Neural crest cell (in vitro differentiated cells): ENCODE measurements around the gene NRXN3. TPM values are rescaled to one million over a fixed set of nuclear protein-coding genes. Genes with fewer than 3 reads are reported as not detected.

Experiments used
- DNase-seq: peaks from one replicate; pipeline ENCODE4 v3.0.0; 2021; ENCODE audit warnings: low read depth, mixed read lengths, low spot score
- H3K27ac Mint-ChIP-seq: one replicate; pipeline ENCODE4 v1.8.0; 2021; ENCODE audit warnings: mild to moderate bottlenecking, mixed read lengths; ENCODE audit not compliant: unreplicated experiment
- H3K27me3 Mint-ChIP-seq: 2 replicates; pipeline ENCODE4 v1.8.0; 2021; ENCODE audit warnings: low read depth, mild to moderate bottlenecking, mixed read lengths
- H3K36me3 Mint-ChIP-seq: 2 replicates; pipeline ENCODE4 v1.8.0; 2021; ENCODE audit warnings: low read depth, mild to moderate bottlenecking, mixed read lengths
- H3K4me1 Mint-ChIP-seq: 2 replicates; pipeline ENCODE4 v1.8.0; 2021; ENCODE audit warnings: mixed read lengths
- H3K4me3 Mint-ChIP-seq: one replicate; pipeline ENCODE4 v1.8.0; 2021; ENCODE audit warnings: mild to moderate bottlenecking, mixed read lengths
- H3K9me3 Mint-ChIP-seq: 2 replicates; pipeline ENCODE4 v1.8.0; 2021; ENCODE audit warnings: mixed read lengths
- long read RNA-seq: library from polyadenylated mRNA; unstranded; transcript quantifications from one replicate; pipeline ENCODE4 v2.0.0, GENCODE V29; 2020
- total RNA-seq: library from RNA; stranded (reverse); gene quantifications from 2 replicates; pipeline ENCODE4 v1.2.1, GENCODE V29; 2021
- TF ChIP-seq, protein P1 (sequence below): fragments of 200-600 bp; sonication (generic); conservative IDR thresholded peaks from 2 replicates; pipeline ENCODE4 v1.5.0; 2021; ENCODE audit warnings: antibody characterized with exemption, mild to moderate bottlenecking

Gene NRXN3
- 2.5 TPM in 2 replicates for total RNA-seq
- long read RNA-seq = 0 reads

DNA sequence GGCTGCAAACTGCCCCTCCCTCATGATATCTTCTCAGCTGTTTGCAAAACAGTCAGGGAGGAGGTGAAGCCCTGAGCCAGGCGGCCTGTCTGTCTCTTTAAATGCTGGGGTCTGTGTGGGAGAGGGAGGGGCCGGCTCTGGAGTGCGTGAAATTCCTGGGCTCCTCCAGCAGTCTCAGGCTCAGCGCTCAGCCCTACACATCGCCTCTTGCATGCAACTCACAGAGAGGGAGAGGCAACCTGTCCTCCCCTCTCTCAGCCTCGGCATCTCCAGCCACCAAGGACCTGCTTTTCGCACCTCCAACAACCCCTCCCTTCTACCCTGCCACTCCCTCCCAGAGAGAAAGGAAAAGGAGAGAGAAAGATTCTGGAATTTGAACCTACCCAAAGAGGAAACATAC is at the start of gene NRXN3:
Gene NRXN3, plus strand, starts transcription at position 171 of the 400 bp plus-strand sequence. CDS start 72,721 bp downstream, outside the sequence.
- Mint-ChIP-seq H3K27me3 (peaks cover 57% of the 10 kb centered on the region), H3K4me3 (peak within 1 kb of the TSS; percentile 41), H3K9me3 (no peaks in the 10 kb centered on the region), H3K27ac (no peak within 1 kb of the TSS), H3K4me1 (peaks cover 6% of the 10 kb centered on the region), H3K36me3 (no peaks in the 10 kb centered on the region)
- peak; percentile 34 for DNase-seq
- TF ChIP-seq, protein P1, sequence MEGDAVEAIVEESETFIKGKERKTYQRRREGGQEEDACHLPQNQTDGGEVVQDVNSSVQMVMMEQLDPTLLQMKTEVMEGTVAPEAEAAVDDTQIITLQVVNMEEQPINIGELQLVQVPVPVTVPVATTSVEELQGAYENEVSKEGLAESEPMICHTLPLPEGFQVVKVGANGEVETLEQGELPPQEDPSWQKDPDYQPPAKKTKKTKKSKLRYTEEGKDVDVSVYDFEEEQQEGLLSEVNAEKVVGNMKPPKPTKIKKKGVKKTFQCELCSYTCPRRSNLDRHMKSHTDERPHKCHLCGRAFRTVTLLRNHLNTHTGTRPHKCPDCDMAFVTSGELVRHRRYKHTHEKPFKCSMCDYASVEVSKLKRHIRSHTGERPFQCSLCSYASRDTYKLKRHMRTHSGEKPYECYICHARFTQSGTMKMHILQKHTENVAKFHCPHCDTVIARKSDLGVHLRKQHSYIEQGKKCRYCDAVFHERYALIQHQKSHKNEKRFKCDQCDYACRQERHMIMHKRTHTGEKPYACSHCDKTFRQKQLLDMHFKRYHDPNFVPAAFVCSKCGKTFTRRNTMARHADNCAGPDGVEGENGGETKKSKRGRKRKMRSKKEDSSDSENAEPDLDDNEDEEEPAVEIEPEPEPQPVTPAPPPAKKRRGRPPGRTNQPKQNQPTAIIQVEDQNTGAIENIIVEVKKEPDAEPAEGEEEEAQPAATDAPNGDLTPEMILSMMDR = no peak

DNA sequence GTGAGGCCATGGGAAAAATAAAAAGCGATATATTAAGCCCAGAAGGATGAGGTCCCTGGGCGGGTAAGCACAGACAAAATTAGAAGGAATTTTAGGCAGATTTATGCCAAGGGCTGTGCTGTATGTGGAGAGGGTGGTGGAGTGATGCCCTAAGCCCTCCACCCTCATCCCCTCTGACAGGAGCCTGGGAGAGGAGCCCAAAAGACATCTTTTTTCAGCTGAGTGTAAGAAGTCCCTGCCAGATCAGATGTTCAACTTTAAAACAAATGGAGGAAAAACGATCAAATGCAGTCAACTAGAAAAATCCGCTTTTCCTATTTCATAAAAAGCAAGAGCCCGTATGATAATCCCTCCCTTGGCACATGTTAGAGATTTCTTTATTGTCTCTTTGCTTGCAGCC is 47.7 kb upstream of the NRXN3 start:
- H3K4me1 Mint-ChIP-seq = no peaks in the 10 kb centered on the region
- H3K9me3 Mint-ChIP-seq = peaks cover 2% of the 10 kb centered on the region
- H3K36me3 Mint-ChIP-seq = no peaks in the 10 kb centered on the region

DNA sequence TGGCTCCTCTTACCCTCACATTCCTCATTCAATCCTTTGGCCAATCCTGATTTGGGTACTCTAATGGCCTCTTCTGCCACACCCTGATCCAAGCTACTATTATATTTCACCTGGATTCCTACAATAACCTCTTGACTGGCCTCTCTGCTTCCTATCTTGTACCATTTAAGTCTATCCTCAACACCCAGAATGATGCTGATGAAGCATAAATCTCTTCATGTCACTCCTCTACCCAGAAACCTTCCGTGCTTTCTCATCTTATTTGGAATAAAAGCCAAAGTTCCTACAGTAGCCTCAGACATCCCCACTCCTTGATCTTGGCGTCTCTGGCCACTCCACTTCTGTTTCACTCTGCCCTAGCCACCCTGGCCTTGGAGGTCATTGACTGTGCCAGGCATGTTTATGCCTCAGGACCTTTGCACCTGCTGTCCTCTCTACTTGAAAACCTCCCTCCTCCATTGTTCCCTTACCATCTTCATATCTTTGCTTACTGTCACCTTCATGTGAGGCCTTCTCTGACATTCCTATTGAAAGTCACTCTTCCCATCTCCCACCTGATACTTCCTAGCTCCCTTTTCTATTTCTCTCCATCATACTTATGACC is 46.4 kb upstream of the NRXN3 start:
- Mint-ChIP-seq H3K36me3 (no peaks in the 10 kb centered on the region), H3K4me3 (no peak overlapping the region), H3K9me3 (peaks cover 2% of the 10 kb centered on the region), H3K27ac (no peak overlapping the region), H3K4me1 (no peaks in the 10 kb centered on the region), H3K27me3 (no peaks in the 10 kb centered on the region)
- TF ChIP-seq, protein P1 = no peak
- DNase-seq = no peak

More for the DNA sequence above, 47.7 kb upstream of the NRXN3 start:
- H3K27me3 Mint-ChIP-seq = no peaks in the 10 kb centered on the region
- TF ChIP-seq, protein P1 = no peak
- H3K27ac Mint-ChIP-seq = no peak overlapping the region
- H3K4me3 Mint-ChIP-seq = no peak overlapping the region
- DNase-seq = no peak

DNA sequence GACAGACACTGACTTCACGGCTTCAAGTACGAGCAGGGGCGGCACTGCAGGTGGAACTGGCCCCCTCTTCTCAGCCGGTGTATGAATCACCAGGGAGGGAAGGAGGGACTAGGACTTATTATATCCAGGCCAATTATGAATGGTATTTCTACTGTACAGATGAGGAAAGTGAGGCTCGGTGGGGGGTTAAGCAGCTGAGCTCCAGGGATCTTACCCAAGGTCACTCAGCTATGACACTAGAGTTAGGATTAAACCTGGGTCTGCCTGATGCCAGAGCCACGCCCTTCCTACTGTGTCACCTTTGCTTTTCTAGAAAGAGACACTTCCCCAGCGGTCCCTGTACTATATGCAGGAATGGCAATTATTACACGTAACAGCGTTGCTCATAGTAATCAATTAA is 42.2 kb upstream of the NRXN3 start:
- Mint-ChIP-seq H3K9me3 (no peaks in the 10 kb centered on the region), H3K27ac (no peak overlapping the region), H3K4me1 (peaks cover 5% of the 10 kb centered on the region)

DNA sequence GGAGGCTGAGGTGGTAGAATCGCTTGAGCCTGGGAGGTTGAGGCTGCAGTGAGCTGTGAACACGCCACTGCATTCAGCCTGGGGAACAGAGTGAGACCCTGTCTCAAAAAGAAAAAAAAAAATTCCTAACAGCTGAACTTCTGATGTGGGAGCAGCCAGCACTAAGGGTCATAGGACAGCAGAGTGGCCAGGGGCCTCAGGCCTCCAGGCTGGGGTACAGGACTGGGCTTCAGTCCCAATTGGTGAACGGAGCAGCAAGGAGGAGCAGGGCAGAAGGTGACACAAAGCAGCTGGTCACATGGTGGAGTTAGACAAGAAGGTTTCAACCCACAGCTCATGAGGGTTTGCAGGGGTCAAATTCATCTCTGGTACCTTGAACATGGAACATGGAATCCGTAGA is 40.8 kb upstream of the NRXN3 start:
- no peaks in the 10 kb centered on the region for H3K9me3 Mint-ChIP-seq
- H3K27me3 Mint-ChIP-seq = no peaks in the 10 kb centered on the region
- peaks cover 5% of the 10 kb centered on the region for H3K4me1 Mint-ChIP-seq
- H3K27ac Mint-ChIP-seq = no peak overlapping the region
- TF ChIP-seq, protein P1 = no peak
- DNase-seq = no peak
- no peak overlapping the region for H3K4me3 Mint-ChIP-seq
- H3K36me3 Mint-ChIP-seq = no peaks in the 10 kb centered on the region

More for the DNA sequence above, 42.2 kb upstream of the NRXN3 start:
- Mint-ChIP-seq H3K36me3 (no peaks in the 10 kb centered on the region), H3K27me3 (no peaks in the 10 kb centered on the region), H3K4me3 (no peak overlapping the region)
- TF ChIP-seq, protein P1 = no peak
- no peak for DNase-seq
